GM13977 (cell line): ENCODE measurements around the gene RAB18.

Source experiments
- DNase-seq: peaks from one replicate; pipeline ENCODE4 v3.0.0; 2012; ENCODE audit warnings: low spot score
- CTCF ChIP-seq: IDR thresholded peaks from 2 replicates; pipeline ENCODE4 v1.5.1; 2012; ENCODE audit warnings: mild to moderate bottlenecking, control low read depth; ENCODE audit not compliant: insufficient read depth; ENCODE audit errors: extremely low read depth, missing control alignments
- in situ Hi-C: fragments of 300-500 bp; cut with MboI; formaldehyde crosslinking; loops from one replicate; pipeline ENCODE4 v1.12.0; 2022; ENCODE audit warnings: low sequenced_read_pairs, low pct_unique_long_range_greater_than_20kb, mixed read lengths, inconsistent platforms; ENCODE audit not compliant: unreplicated experiment

The RAB18 gene

GRCh38 chr10:27581225-27581624, 77.1 kb downstream of the RAB18 start:
- no peak for TF ChIP-seq CTCF
- in situ Hi-C loops, result no loop called here
- no peak for DNase-seq

GRCh38 chr10:27584302-27584701, 80.2 kb downstream of the RAB18 start:
- in situ Hi-C loops, result no loop called here
- no peak for DNase-seq
- no peak for TF ChIP-seq CTCF
